ENCODE data around the gene CIT.

The CIT gene

DNA sequence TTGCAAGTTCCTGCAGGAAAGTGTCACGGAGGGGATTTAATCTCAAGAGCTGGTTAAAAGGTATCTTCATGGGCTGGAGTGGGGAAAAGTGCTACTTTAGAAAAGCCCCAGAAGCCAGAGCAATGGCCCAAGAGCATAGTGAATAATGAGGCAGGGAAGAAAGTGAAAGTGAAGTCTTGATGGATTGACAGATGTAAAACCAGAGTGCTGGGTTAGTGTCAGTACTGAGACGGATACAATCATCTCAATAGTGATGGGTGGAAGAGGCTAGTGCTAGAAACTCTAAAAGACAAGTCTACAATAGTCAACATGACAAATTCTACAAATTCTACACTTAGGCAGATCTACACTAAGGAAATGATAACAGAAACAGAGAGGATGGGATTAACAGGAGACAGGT lies 68.1 kb downstream of the CIT start:
- TF ChIP-seq, protein P1, sequence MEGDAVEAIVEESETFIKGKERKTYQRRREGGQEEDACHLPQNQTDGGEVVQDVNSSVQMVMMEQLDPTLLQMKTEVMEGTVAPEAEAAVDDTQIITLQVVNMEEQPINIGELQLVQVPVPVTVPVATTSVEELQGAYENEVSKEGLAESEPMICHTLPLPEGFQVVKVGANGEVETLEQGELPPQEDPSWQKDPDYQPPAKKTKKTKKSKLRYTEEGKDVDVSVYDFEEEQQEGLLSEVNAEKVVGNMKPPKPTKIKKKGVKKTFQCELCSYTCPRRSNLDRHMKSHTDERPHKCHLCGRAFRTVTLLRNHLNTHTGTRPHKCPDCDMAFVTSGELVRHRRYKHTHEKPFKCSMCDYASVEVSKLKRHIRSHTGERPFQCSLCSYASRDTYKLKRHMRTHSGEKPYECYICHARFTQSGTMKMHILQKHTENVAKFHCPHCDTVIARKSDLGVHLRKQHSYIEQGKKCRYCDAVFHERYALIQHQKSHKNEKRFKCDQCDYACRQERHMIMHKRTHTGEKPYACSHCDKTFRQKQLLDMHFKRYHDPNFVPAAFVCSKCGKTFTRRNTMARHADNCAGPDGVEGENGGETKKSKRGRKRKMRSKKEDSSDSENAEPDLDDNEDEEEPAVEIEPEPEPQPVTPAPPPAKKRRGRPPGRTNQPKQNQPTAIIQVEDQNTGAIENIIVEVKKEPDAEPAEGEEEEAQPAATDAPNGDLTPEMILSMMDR (IDR thresholded peaks at IDR 0.05; ENCODE audit: low read length) = no peak
- TF ChIP-seq EZH2 (IDR thresholded peaks at IDR 0.05; ENCODE audit: borderline replicate concordance, low read length) = no peak
- Histone ChIP-seq H3K9me3 (ENCODE audit: low read length) (peaks cover 8% of the 10 kb centered on the region), H3K9ac (ENCODE audit: low read length) (no peak overlapping the region), H3K9me2 (ENCODE audit: low read depth, low read length) (no peaks in the 10 kb centered on the region), H3K79me2 (ENCODE audit: insufficient read depth, low read length) (no peaks in the 10 kb centered on the region), H4K20me1 (ENCODE audit: insufficient read depth, low read length) (no peaks in the 10 kb centered on the region), H3F3A (ENCODE audit: insufficient read depth, low read length) (no peaks in the 10 kb centered on the region), H3K36me3 (ENCODE audit: insufficient read depth, low read length) (peaks cover 28% of the 10 kb centered on the region), H2AFZ (ENCODE audit: low read length) (no peak overlapping the region), H3K27me3 (ENCODE audit: insufficient read depth, low read length) (no peaks in the 10 kb centered on the region), H3K4me2 (ENCODE audit: low read length) (no peak overlapping the region), H3K27ac (ENCODE audit: low read depth, low read length, poor library complexity, severe bottlenecking) (no peak overlapping the region), H3K4me1 (ENCODE audit: insufficient read depth, low read length, severe bottlenecking) (no peaks in the 10 kb centered on the region), H3K4me3 (ENCODE audit: low read depth, low read length, poor library complexity, severe bottlenecking) (no peak overlapping the region)

DNA sequence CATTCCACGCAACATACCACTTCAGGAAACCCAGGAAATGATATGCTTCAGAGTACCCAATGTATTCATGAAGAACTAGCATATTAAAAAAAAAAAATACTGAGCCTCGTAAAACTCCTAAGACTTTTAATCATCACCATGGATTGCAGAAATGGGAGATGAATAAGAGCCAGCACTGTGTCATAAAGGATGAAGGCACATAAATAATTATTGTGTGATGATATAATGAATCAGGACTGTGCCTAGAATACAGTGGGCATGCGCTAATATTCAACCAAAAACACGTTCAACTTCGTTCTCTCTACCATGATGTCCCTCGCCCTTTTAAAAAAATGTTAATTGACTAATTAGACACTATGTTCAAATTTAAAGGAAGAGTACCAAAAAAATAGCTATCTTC lies 68.7 kb downstream of the CIT start:
- H3K4me3 ChIP-seq (ENCODE audit: low read depth, low read length, poor library complexity, severe bottlenecking) = no peak overlapping the region
- TF ChIP-seq, protein P1 (IDR thresholded peaks at IDR 0.05; ENCODE audit: low read length) = no peak
- TF ChIP-seq EZH2 (IDR thresholded peaks at IDR 0.05; ENCODE audit: borderline replicate concordance, low read length) = no peak
- H3K4me1 ChIP-seq (ENCODE audit: insufficient read depth, low read length, severe bottlenecking) = no peaks in the 10 kb centered on the region
- H3K27ac ChIP-seq (ENCODE audit: low read depth, low read length, poor library complexity, severe bottlenecking) = no peak overlapping the region
- H2AFZ ChIP-seq (ENCODE audit: low read length) = no peak overlapping the region
- H3K79me2 ChIP-seq (ENCODE audit: insufficient read depth, low read length) = no peaks in the 10 kb centered on the region
- H4K20me1 ChIP-seq (ENCODE audit: insufficient read depth, low read length) = no peaks in the 10 kb centered on the region
- H3K27me3 ChIP-seq (ENCODE audit: insufficient read depth, low read length) = no peaks in the 10 kb centered on the region
- H3K9me3 ChIP-seq (ENCODE audit: low read length) = peaks cover 8% of the 10 kb centered on the region
- no peaks in the 10 kb centered on the region for H3F3A ChIP-seq (ENCODE audit: insufficient read depth, low read length)
- no peaks in the 10 kb centered on the region for H3K9me2 ChIP-seq (ENCODE audit: low read depth, low read length)
- H3K4me2 ChIP-seq (ENCODE audit: low read length) = no peak overlapping the region
- no peak overlapping the region for H3K9ac ChIP-seq (ENCODE audit: low read length)
- H3K36me3 ChIP-seq (ENCODE audit: insufficient read depth, low read length) = peaks cover 34% of the 10 kb centered on the region

DNA sequence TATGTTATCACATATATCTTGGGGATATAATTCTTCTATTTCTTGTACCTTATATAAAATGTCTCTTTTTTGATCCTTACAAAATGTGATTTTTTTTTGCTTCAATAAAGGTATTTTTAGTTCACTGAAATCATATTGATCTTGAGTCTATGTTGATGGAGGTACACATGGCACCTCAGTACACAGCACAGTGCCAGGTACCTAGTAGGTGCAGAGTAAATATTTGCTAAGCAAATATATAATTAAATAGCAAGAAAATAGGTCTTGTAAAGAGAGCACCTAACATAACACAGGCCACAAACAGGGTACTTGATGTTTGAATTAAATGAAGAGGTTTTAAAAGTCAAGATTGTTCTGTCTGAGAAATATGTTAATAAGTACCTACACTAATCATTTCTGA lies 69.7 kb downstream of the CIT start:
- Histone ChIP-seq H4K20me1 (ENCODE audit: insufficient read depth, low read length) (no peaks in the 10 kb centered on the region), H3K79me2 (ENCODE audit: insufficient read depth, low read length) (no peaks in the 10 kb centered on the region), H3K9me3 (ENCODE audit: low read length) (peaks cover 8% of the 10 kb centered on the region), H3K4me1 (ENCODE audit: insufficient read depth, low read length, severe bottlenecking) (no peaks in the 10 kb centered on the region), H2AFZ (ENCODE audit: low read length) (no peak overlapping the region), H3F3A (ENCODE audit: insufficient read depth, low read length) (no peaks in the 10 kb centered on the region), H3K4me2 (ENCODE audit: low read length) (no peak overlapping the region), H3K36me3 (ENCODE audit: insufficient read depth, low read length) (peaks cover 34% of the 10 kb centered on the region), H3K27ac (ENCODE audit: low read depth, low read length, poor library complexity, severe bottlenecking) (no peak overlapping the region), H3K4me3 (ENCODE audit: low read depth, low read length, poor library complexity, severe bottlenecking) (no peak overlapping the region), H3K9ac (ENCODE audit: low read length) (no peak overlapping the region), H3K9me2 (ENCODE audit: low read depth, low read length) (no peaks in the 10 kb centered on the region), H3K27me3 (ENCODE audit: insufficient read depth, low read length) (no peaks in the 10 kb centered on the region)
- TF ChIP-seq EZH2 (IDR thresholded peaks at IDR 0.05; ENCODE audit: borderline replicate concordance, low read length) = no peak
- TF ChIP-seq, protein P1 (IDR thresholded peaks at IDR 0.05; ENCODE audit: low read length) = no peak

Measured in OCI-LY1 (cell line).